GM12891 (cell line): Measurements from ENCODE around the gene PIWIL1.

Experiments
- PAX5 ChIP-seq: IDR thresholded peaks from 2 replicates; pipeline ENCODE4 v1.6.1; 2011; ENCODE audit warnings: low read length, moderate library complexity, mild to moderate bottlenecking; ENCODE audit not compliant: insufficient read depth, severe bottlenecking
- POLR2A ChIP-seq: IDR thresholded peaks from 2 replicates; pipeline ENCODE4 v1.6.1; 2011; ENCODE audit warnings: low read depth, low read length, control low read depth
- POLR2AphosphoS5 ChIP-seq: IDR thresholded peaks from 2 replicates; pipeline ENCODE4 v1.6.1; 2011; ENCODE audit warnings: low read depth, low read length, control low read depth
- POU2F2 ChIP-seq: IDR thresholded peaks from 2 replicates; pipeline ENCODE4 v1.6.1; 2011; ENCODE audit warnings: low read depth, mild to moderate bottlenecking, control low read depth, low read length, moderate library complexity
- SPI1 ChIP-seq: IDR thresholded peaks from 2 replicates; pipeline ENCODE4 v1.6.1; 2011; ENCODE audit warnings: low read depth, low read length, control low read depth
- TAF1 ChIP-seq: IDR thresholded peaks from 2 replicates; pipeline ENCODE4 v1.6.1; 2011; ENCODE audit warnings: low read depth, low read length, control low read depth

- TF ChIP-seq SPI1 (no peak), POLR2AphosphoS5 (no peak), TAF1 (no peak), POLR2A (no peak), PAX5 (no peak), POU2F2 (no peak)
These were observed 4.3 kb upstream of the PIWIL1 start for GRCh38 chr12:130333341-130333740.
